ENCODE data around the gene TYSND1. TPM values are rescaled to one million over a fixed set of nuclear protein-coding genes. Genes with fewer than 3 reads are reported as not detected.

TYSND1 gene
- total RNA-seq, 1 donor from 2014 or later: 13.8 TPM

GRCh38 chr10:70122742-70123141 is 23.8 kb downstream of the TYSND1 start:
- no peak overlapping the region for H3K4me3 Mint-ChIP-seq (ENCODE audit: unreplicated experiment)
- no peak overlapping the region for H3K27ac Mint-ChIP-seq (ENCODE audit: unreplicated experiment)
- DNase-seq (ENCODE audit: extremely low spot score, unreplicated experiment): no peak
- peaks cover 9% of the 10 kb centered on the region for H3K36me3 Mint-ChIP-seq (ENCODE audit: unreplicated experiment)
- H3K4me1 Mint-ChIP-seq (ENCODE audit: unreplicated experiment): no peaks in the 10 kb centered on the region
- TF ChIP-seq, protein P1, sequence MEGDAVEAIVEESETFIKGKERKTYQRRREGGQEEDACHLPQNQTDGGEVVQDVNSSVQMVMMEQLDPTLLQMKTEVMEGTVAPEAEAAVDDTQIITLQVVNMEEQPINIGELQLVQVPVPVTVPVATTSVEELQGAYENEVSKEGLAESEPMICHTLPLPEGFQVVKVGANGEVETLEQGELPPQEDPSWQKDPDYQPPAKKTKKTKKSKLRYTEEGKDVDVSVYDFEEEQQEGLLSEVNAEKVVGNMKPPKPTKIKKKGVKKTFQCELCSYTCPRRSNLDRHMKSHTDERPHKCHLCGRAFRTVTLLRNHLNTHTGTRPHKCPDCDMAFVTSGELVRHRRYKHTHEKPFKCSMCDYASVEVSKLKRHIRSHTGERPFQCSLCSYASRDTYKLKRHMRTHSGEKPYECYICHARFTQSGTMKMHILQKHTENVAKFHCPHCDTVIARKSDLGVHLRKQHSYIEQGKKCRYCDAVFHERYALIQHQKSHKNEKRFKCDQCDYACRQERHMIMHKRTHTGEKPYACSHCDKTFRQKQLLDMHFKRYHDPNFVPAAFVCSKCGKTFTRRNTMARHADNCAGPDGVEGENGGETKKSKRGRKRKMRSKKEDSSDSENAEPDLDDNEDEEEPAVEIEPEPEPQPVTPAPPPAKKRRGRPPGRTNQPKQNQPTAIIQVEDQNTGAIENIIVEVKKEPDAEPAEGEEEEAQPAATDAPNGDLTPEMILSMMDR (IDR thresholded peaks at IDR 0.05): no peak
- H3K27me3 Mint-ChIP-seq (ENCODE audit: unreplicated experiment): no peaks in the 10 kb centered on the region
- no peaks in the 10 kb centered on the region for H3K9me3 Mint-ChIP-seq (ENCODE audit: unreplicated experiment)

- peaks cover 13% of the 10 kb centered on the region for H3K36me3 Mint-ChIP-seq (ENCODE audit: unreplicated experiment)
- H3K4me1 Mint-ChIP-seq (ENCODE audit: unreplicated experiment): no peaks in the 10 kb centered on the region
- no peak for DNase-seq (ENCODE audit: extremely low spot score, unreplicated experiment)
- no peak overlapping the region for H3K4me3 Mint-ChIP-seq (ENCODE audit: unreplicated experiment)
- TF ChIP-seq, protein P1 (IDR thresholded peaks at IDR 0.05): no peak
- no peaks in the 10 kb centered on the region for H3K9me3 Mint-ChIP-seq (ENCODE audit: unreplicated experiment)
- H3K27ac Mint-ChIP-seq (ENCODE audit: unreplicated experiment): no peak overlapping the region
- no peaks in the 10 kb centered on the region for H3K27me3 Mint-ChIP-seq (ENCODE audit: unreplicated experiment)
Observed at GRCh38 chr10:70121281-70121949, 25.1 kb downstream of the TYSND1 start.

DNA sequence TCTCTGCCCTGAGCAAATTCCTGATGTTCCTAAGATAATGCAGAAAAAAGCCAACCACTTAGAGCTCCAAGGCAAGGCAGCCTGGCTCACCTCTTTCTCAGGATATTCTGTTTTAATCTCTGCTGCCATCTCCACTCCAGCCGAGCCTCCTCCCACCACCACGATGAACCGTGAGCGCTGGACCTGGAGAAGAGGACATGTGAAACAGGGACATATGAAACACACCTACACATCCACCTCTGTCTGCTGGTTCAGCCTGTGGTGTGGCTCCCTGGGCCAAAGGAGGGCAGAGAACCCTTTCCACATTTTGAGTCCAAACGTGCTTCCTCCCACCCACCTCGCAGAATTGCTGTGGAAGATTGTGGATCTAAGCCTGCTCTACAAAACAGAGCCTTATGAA is 26.1 kb downstream of the TYSND1 start:
- H3K27me3 Mint-ChIP-seq (ENCODE audit: unreplicated experiment): no peaks in the 10 kb centered on the region
- TF ChIP-seq, protein P1 (IDR thresholded peaks at IDR 0.05): no peak
- DNase-seq (ENCODE audit: extremely low spot score, unreplicated experiment): no peak
- no peak overlapping the region for H3K27ac Mint-ChIP-seq (ENCODE audit: unreplicated experiment)
- H3K36me3 Mint-ChIP-seq (ENCODE audit: unreplicated experiment): peaks cover 13% of the 10 kb centered on the region
- no peaks in the 10 kb centered on the region for H3K9me3 Mint-ChIP-seq (ENCODE audit: unreplicated experiment)
- no peak overlapping the region for H3K4me3 Mint-ChIP-seq (ENCODE audit: unreplicated experiment)
- H3K4me1 Mint-ChIP-seq (ENCODE audit: unreplicated experiment): no peaks in the 10 kb centered on the region

GRCh38 chr10:70119623-70120022 is 26.9 kb downstream of the TYSND1 start:
- Mint-ChIP-seq H3K9me3 (ENCODE audit: unreplicated experiment) (no peaks in the 10 kb centered on the region), H3K36me3 (ENCODE audit: unreplicated experiment) (peaks cover 19% of the 10 kb centered on the region), H3K27ac (ENCODE audit: unreplicated experiment) (no peak overlapping the region), H3K4me1 (ENCODE audit: unreplicated experiment) (no peaks in the 10 kb centered on the region), H3K27me3 (ENCODE audit: unreplicated experiment) (no peaks in the 10 kb centered on the region), H3K4me3 (ENCODE audit: unreplicated experiment) (no peak overlapping the region)
- TF ChIP-seq, protein P1 (IDR thresholded peaks at IDR 0.05): no peak
- no peak for DNase-seq (ENCODE audit: extremely low spot score, unreplicated experiment)

DNA sequence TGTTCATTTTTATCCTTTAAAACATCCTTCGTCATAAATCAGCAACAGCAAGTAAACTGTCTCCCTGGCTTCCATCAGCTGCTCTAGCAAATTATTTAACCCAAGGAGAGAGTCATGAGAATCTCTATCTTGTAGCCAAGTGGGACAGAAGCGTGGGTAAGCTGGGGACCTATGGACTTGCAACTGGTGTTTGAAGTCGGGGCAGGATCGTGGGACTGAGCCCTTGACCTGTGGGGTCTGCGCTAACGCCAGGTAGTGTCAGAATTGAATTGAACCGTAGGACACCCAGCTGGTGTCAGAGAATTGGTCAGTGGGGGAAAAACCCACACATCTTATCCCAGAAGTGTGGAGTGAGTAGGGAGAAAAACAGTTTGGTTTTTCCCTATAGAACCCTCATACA is 27.3 kb downstream of the TYSND1 start:
- no peaks in the 10 kb centered on the region for H3K27me3 Mint-ChIP-seq (ENCODE audit: unreplicated experiment)
- H3K4me1 Mint-ChIP-seq (ENCODE audit: unreplicated experiment): no peaks in the 10 kb centered on the region
- no peak for DNase-seq (ENCODE audit: extremely low spot score, unreplicated experiment)
- H3K27ac Mint-ChIP-seq (ENCODE audit: unreplicated experiment): no peak overlapping the region
- no peaks in the 10 kb centered on the region for H3K9me3 Mint-ChIP-seq (ENCODE audit: unreplicated experiment)
- peaks cover 19% of the 10 kb centered on the region for H3K36me3 Mint-ChIP-seq (ENCODE audit: unreplicated experiment)
- TF ChIP-seq, protein P1 (IDR thresholded peaks at IDR 0.05): no peak
- H3K4me3 Mint-ChIP-seq (ENCODE audit: unreplicated experiment): no peak overlapping the region
